Gastroesophageal sphincter (tissue), 4 donors: Measurements from ENCODE around the gene IGF2. TPM values are rescaled to one million over a fixed set of nuclear protein-coding genes. Genes with fewer than 3 reads are reported as not detected.

Source experiments
- ATAC-seq: fragments of 150-250 bp; one replicate; pipeline ENCODE4 v1.9.1; 2016; ENCODE audit warnings: mild to moderate bottlenecking, moderate library complexity
- H3K27ac ChIP-seq, 4 donors: fragments of 200-600 bp; sonication (generic) in 3 of 4; 1 replicate in 3 of 4; 2 replicates in 1 of 4; pipeline ENCODE4 v1.5.1; 2016 to 2019
- H3K27me3 ChIP-seq: fragments of 200-600 bp; sonication (generic); one replicate; pipeline ENCODE4 v1.5.1; 2019
- H3K36me3 ChIP-seq, 2 donors: fragments of 200-600 bp; sonication (generic); one replicate each; pipeline ENCODE4 v1.5.1; 2019; ENCODE audit warnings: control low read depth in 1 of 2
- H3K4me1 ChIP-seq, 3 donors: fragments of 200-600 bp; sonication (generic); 1 replicate in 2 of 3; 2 replicates in 1 of 3; pipeline ENCODE4 v1.5.1; 2016 to 2019; ENCODE audit warnings: control low read depth in 2 of 3
- H3K4me3 ChIP-seq, 2 donors: fragments of 200-600 bp; sonication (generic); one replicate each; pipeline ENCODE4 v1.5.1; 2019; ENCODE audit warnings: mild to moderate bottlenecking in 1 of 2, moderate library complexity in 1 of 2
- H3K9me3 ChIP-seq, 3 donors: fragments of 200-600 bp; sonication (generic); one replicate each; pipeline ENCODE4 v1.5.1; 2017 to 2019; ENCODE audit warnings: control low read depth in 2 of 3
- POLR2A ChIP-seq, 2 donors: fragments of 450-650 bp; IDR thresholded peaks; one replicate each; pipeline ENCODE4 v1.6.1; 2017; ENCODE audit warnings: antibody characterized with exemption in 2 of 2, mild to moderate bottlenecking in 2 of 2, moderate library complexity in 1 of 2
- POLR2AphosphoS5 ChIP-seq: sonication (generic); formaldehyde crosslinking; IDR thresholded peaks from one replicate; pipeline ENCODE4 v1.6.1; 2017; ENCODE audit warnings: antibody characterized with exemption
- WGBS, 2 donors: methylation state at CpG; one replicate each; pipeline ENCODE4 v1.1.5; 2018; ENCODE audit warnings: low coverage in 1 of 2; 5-methylcytosine and 5-hydroxymethylcytosine counted together
- small RNA-seq, 4 donors: library from RNA; depleted of rRNA; stranded (forward); fragments of <200 nt; gene quantifications; one replicate each; pipeline ENCODE3, GENCODE V24; 2016
- total RNA-seq, 4 donors: library from RNA; depleted of rRNA; stranded (reverse); fragments of >200 nt; gene quantifications; one replicate each; pipeline ENCODE4 v1.1.0, GENCODE V29; 2016
- TF ChIP-seq, protein P1 (sequence below), 4 experiments: fragments of 200-600 bp in 2 of 4; fragments of 450-650 bp in 2 of 4; sonication (generic) in 1 of 4; IDR thresholded peaks; one replicate each; pipeline ENCODE4 v1.5.1; 2017 to 2019; ENCODE audit warnings: antibody characterized with exemption in 4 of 4, mild to moderate bottlenecking in 2 of 4, moderate library complexity in 2 of 4

Gene IGF2
- total RNA-seq, 4 donors from 2014 or later = 8.7 to 49.5 (median 28.7) TPM

DNA sequence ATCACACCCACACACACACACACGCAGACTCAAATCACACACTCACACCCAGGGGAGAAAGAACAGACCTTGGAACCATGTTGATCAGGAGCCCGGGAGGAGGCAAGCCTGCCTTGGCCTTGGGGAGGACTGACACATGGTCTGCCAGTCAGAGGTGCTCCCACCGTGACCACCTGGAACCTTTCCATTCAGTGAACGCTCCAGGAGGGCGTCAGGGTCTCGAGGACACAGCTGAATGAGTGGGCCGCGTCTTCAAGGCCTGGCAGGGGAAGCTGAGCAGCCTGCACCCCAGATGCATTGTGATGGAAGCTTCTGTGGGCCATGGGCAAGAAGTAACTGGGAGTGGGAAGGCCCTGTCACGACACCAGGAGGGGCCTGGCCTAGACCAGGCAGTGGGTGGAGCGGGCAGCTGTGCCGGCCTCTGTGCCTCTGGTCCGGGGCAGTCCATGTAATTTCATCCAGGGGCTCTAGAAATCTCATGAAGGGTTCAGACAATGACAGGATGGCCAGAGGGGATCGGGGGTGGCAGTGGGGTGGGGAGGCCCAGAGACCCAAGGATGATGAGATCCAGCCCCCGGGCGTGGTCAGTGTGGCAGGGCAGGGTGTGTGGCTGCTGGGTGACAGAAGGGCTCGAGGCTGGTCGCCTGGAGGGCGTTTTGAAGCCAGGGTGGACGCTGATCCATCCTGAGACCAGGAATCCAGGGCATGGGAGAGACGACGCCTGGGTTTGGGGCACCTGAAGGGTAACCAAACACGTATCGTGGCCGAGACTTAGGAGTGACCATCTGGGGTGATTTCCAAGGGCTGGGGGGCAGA, 53.7 kb downstream of the IGF2 start:
- no peak for TF ChIP-seq POLR2AphosphoS5
- TF ChIP-seq POLR2A (IDR thresholded peaks at IDR 0.05) = no peak
- no peak for ATAC-seq
- WGBS, 2 donors = 85% methylated on average over 16 of the region's 24 CpGs; no CpG with 5 or more reads in 1 of the 2 donors
- no peak overlapping the region for H3K27ac ChIP-seq
- no peak overlapping the region for H3K4me3 ChIP-seq
- H3K27me3 ChIP-seq = peaks cover 42% of the 10 kb centered on the region
- no peaks in the 10 kb centered on the region for H3K4me1 ChIP-seq
- peaks cover 0 to 21% (median 0%) of the 10 kb centered on the region in 3 donors for H3K9me3 ChIP-seq
- no peaks in the 10 kb centered on the region for H3K36me3 ChIP-seq

DNA sequence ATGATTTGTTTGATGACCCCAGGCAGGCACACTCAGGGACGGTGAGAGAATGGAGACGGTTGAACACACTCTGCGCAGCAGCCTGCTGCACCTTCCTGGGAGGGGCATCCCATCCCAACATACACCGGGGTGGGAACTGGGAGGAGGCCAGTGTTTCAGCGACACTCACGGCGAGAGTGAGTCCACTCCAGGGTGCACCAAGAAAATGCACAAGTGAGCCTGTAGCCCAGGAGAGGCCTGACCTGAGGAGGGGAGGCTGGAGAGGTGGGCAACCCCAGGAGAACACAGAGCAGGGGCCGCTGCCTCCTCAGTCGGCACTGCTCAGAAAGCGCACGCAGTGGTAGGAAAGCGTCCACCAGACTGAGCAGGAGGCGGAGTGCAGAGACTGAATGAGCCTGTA, 54.5 kb downstream of the IGF2 start:
- ATAC-seq = no peak
- TF ChIP-seq, protein P1, sequence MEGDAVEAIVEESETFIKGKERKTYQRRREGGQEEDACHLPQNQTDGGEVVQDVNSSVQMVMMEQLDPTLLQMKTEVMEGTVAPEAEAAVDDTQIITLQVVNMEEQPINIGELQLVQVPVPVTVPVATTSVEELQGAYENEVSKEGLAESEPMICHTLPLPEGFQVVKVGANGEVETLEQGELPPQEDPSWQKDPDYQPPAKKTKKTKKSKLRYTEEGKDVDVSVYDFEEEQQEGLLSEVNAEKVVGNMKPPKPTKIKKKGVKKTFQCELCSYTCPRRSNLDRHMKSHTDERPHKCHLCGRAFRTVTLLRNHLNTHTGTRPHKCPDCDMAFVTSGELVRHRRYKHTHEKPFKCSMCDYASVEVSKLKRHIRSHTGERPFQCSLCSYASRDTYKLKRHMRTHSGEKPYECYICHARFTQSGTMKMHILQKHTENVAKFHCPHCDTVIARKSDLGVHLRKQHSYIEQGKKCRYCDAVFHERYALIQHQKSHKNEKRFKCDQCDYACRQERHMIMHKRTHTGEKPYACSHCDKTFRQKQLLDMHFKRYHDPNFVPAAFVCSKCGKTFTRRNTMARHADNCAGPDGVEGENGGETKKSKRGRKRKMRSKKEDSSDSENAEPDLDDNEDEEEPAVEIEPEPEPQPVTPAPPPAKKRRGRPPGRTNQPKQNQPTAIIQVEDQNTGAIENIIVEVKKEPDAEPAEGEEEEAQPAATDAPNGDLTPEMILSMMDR (IDR thresholded peaks at IDR 0.05) = no peak
- TF ChIP-seq POLR2A (IDR thresholded peaks at IDR 0.05) = no peak
- TF ChIP-seq POLR2AphosphoS5 = no peak

More for the DNA sequence above, 54.5 kb downstream of the IGF2 start:
- peaks cover 42% of the 10 kb centered on the region for H3K27me3 ChIP-seq
- 96% methylated on average over 7 of the region's 13 CpGs; no CpG with 5 or more reads in 1 of the 2 donors for WGBS, 2 donors
- H3K4me1 ChIP-seq = no peaks in the 10 kb centered on the region
- H3K27ac ChIP-seq = no peak overlapping the region
- H3K4me3 ChIP-seq = no peak overlapping the region
- H3K36me3 ChIP-seq = no peaks in the 10 kb centered on the region
- H3K9me3 ChIP-seq = peaks cover 0 to 21% (median 0%) of the 10 kb centered on the region in 3 donors

Small RNA genes within 50 kb of the gene (small RNA-seq; reads per million reads assigned to genes)
- 0 reads per million in 4 donors for gene MIR4686
- 0 to 1.4 (median 0.37) reads per million in 4 donors for gene MIR483

Other genes with a start within 250 kb of the IGF2 start
- not detected for gene PRR33, start 247.5 kb downstream of the IGF2 start, total RNA-seq
- 1 to 10 TPM; 1.7 to 4.3 (median 2.5) TPM for gene TNNT3, start 219.7 kb downstream of the IGF2 start, total RNA-seq
- gene MRPL23, start 192.1 kb downstream of the IGF2 start, total RNA-seq = 100 to 1,000 TPM in 2 of 4 donors, 10 to 100 TPM in 2; 87.0 to 132 (median 106) TPM
- gene H19, start 141.5 kb downstream of the IGF2 start, total RNA-seq = 100 to 1,000 TPM in 3 of 4 donors, 10 to 100 TPM in 1; 77.5 to 429 (median 399) TPM
- gene INS, start 21.8 kb upstream of the IGF2 start, total RNA-seq = not detected
- under 1 TPM in 2 of 4 donors, not detected in 2; 0.27 TPM for gene TH, start 32.4 kb upstream of the IGF2 start, total RNA-seq
- gene ASCL2, start 131.2 kb upstream of the IGF2 start, total RNA-seq = under 1 TPM in 1 of 4 donors, not detected in 3; 0.27 TPM
- gene C11orf21, start 162.5 kb upstream of the IGF2 start, total RNA-seq = under 1 TPM; 0.15 to 0.78 (median 0.42) TPM
- 1 to 10 TPM in 2 of 4 donors, under 1 TPM in 1, not detected in 1; 0.62 to 3.6 (median 3.6) TPM for gene TSPAN32, start 162.6 kb upstream of the IGF2 start, total RNA-seq
- gene CD81, start 237.9 kb upstream of the IGF2 start, total RNA-seq = 100 to 1,000 TPM; 327 to 576 (median 541) TPM